Ovary (tissue), 9 donors: ENCODE data around the gene UXT. TPM values are rescaled to one million over a fixed set of nuclear protein-coding genes. Genes with fewer than 3 reads are reported as not detected.

Experiments
- DNase-seq, 5 donors: peaks; one replicate each; pipeline ENCODE4 v3.0.0-alpha.2; 2019 to 2020
- H3K27ac ChIP-seq, 2 donors: fragments of 200-600 bp; one replicate each; pipeline versions ENCODE4 v1.5.1 to v1.8.0; 2019 to 2022
- H3K27me3 ChIP-seq: fragments of 200-600 bp; one replicate; pipeline ENCODE4 v1.8.0; 2022
- H3K36me3 ChIP-seq: fragments of 200-600 bp; sonication (generic); one replicate; pipeline ENCODE4 v1.5.1; 2019
- H3K4me1 ChIP-seq: one replicate; pipeline ENCODE4 v1.8.1; 2013; ENCODE audit warnings: mild to moderate bottlenecking, moderate library complexity; ENCODE audit not compliant: insufficient read depth
- H3K4me3 ChIP-seq: fragments of 200-600 bp; sonication (generic); one replicate; pipeline ENCODE4 v1.5.1; 2017
- H3K9me3 ChIP-seq, 2 donors: fragments of 200-600 bp in 1 of 2; sonication (generic) in 1 of 2; one replicate each; pipeline versions ENCODE4 v1.5.1 to v1.8.1; 2013 to 2019; ENCODE audit warnings: mild to moderate bottlenecking in 1 of 2, moderate library complexity in 1 of 2
- CTCF ChIP-seq, 3 donors: fragments of 450-650 bp in 2 of 3; fragments of 200-600 bp in 1 of 3; IDR thresholded peaks; one replicate each; pipeline versions ENCODE4 v1.5.1 to v1.8.0; 2016 to 2022; ENCODE audit warnings: antibody characterized with exemption in 3 of 3, mild to moderate bottlenecking in 1 of 3
- EP300 ChIP-seq: sonication (generic); formaldehyde crosslinking; IDR thresholded peaks from one replicate; pipeline ENCODE4 v1.6.1; 2017; ENCODE audit warnings: antibody characterized with exemption
- POLR2A ChIP-seq: fragments of 450-650 bp; IDR thresholded peaks from one replicate; pipeline ENCODE4 v1.6.1; 2017; ENCODE audit warnings: antibody characterized with exemption, mild to moderate bottlenecking, moderate library complexity
- WGBS, 3 donors: extraction: QIAGEN DNeasy Blood & Tissue Kit in 1 of 3; methylation state at CpG; one replicate each; pipeline versions ENCODE4 v1.1.5 to v1.1.7; 2013 to 2017; 5-methylcytosine and 5-hydroxymethylcytosine counted together
- intact Hi-C, 4 donors: fragments of 100-400 bp; cut with DNase I; formaldehyde crosslinking; loops; one replicate each; pipeline versions ENCODE4 v1.11.0 to v1.15.1; 2022 to 2023
- polyA plus RNA-seq, 2 donors: library from polyadenylated mRNA; stranded (reverse); fragments of 200-250 nt in 1 of 2; fragments of 350-450 nt in 1 of 2; fragmentation: Illumina TruSeq in 1 of 2; extraction: RNeasy Lipid Tissue Mini Kit (QIAGEN cat#74804) in 1 of 2; gene quantifications; one replicate each; pipeline ENCODE4 v1.2.3, GENCODE V29; 2013 to 2014
- total RNA-seq, 7 donors: library from RNA; depleted of rRNA in 2 of 7; stranded (reverse); fragments of >200 nt in 2 of 7; fragmentation: NEBNext Ultra II Directional in 3 of 7; extraction: Animal tissue kit (Norgen Biotek cat#: 25700) in 3 of 7; gene quantifications; one replicate each; pipeline versions ENCODE4 v1.1.0 to v1.2.4, GENCODE V29; 2016 to 2023
- donor health status: DM: no; HTN: no; CAD: no; lungs with moderate emphysema.
- donor health status: DM: no; HTN: no; CAD: no.
- donor health status: Bipolar disorder and iron deficiency.
- donor health status: DM: yes; HTN: yes; CAD: no.
- donor health status: DM: no; HTN: no; CAD: no.
- donor health status: DM: yes; HTN: yes; CAD: no.

UXT gene
- total and polyA plus RNA-seq, 9 donors = 114 to 235 (median 151) TPM

DNA sequence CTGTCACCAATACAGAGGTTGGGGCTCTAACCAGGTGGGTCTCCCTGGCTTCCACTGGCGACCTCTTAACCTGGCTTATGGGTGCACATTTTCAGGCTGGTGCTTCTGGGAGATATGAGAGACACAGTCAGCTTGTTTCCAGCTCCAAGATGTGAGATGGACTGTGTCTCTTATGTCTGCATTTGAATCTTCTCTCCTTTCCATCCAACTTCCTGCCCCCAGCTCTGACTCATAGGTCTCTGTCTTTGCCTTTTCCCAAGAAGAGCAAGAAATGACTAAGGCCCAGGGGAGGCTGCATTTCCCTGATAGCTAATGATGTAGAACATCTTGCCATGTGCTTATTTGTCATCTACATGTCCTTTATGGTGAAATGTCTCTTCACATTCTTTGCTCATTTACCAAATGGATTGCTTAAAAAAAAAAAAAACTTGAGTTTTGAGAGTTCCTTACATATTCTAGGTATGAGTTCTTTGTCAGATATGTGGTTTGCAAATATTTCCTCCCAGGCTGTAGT is 3.2 kb upstream of the UXT start:
- H3K9me3 ChIP-seq = no peaks in the 10 kb centered on the region
- H3K36me3 ChIP-seq = no peaks in the 10 kb centered on the region
- 40 to 56% (median 43%) methylated on average over 1 of the region's 1 CpG for WGBS, 3 donors
- peak in 2 of 5 donors; percentile 32 to 58 for DNase-seq
- TF ChIP-seq CTCF (IDR thresholded peaks at IDR 0.05) (no peak), EP300 (no peak), POLR2A (no peak)
- H3K27ac ChIP-seq = no peak overlapping the region
- H3K27me3 ChIP-seq = no peaks in the 10 kb centered on the region
- intact Hi-C loops = no loop called here
- H3K4me3 ChIP-seq = no peak overlapping the region
- peaks cover 2% of the 10 kb centered on the region for H3K4me1 ChIP-seq

DNA sequence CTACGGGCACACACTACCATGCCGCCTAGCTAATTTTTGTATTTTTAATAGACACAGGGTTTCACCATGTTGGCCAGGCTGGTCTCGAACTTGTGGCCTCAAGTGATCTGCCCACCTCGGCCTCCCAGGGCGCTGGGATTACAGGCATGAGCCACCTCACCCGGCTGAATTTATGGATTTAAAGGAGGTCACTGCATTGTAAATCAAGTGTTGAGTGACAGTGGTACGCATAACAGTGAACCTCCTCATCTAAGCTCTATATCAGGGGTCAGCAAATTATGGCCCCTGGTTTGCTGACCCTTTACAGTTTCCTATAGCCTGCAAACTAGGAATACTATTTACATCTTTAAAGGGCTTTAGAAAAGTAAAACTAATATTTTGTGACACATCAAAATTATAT is 2.6 kb upstream of the UXT start:
- peaks cover 2% of the 10 kb centered on the region for H3K4me1 ChIP-seq
- no peak overlapping the region for H3K27ac ChIP-seq
- H3K9me3 ChIP-seq = no peaks in the 10 kb centered on the region
- DNase-seq = no peak
- no peaks in the 10 kb centered on the region for H3K27me3 ChIP-seq
- H3K36me3 ChIP-seq = no peaks in the 10 kb centered on the region
- TF ChIP-seq POLR2A (no peak), EP300 (no peak), CTCF (IDR thresholded peaks at IDR 0.05) (no peak)
- intact Hi-C loops = no loop called here
- WGBS, 3 donors = 76 to 82% (median 82%) methylated on average over 7 of the region's 7 CpGs
- H3K4me3 ChIP-seq = no peak overlapping the region

- H3K36me3 ChIP-seq = no peaks in the 10 kb centered on the region
- 49 to 53% (median 53%) methylated on average over 8 of the region's 8 CpGs for WGBS, 3 donors
- DNase-seq = no peak
- TF ChIP-seq EP300 (no peak), POLR2A (no peak), CTCF (IDR thresholded peaks at IDR 0.05) (no peak)
- H3K9me3 ChIP-seq = no peaks in the 10 kb centered on the region
- intact Hi-C loops = loop anchor here in 1 of 4 donors (2.0 kb wide), 1 partner anchor 425 kb away; no protein-coding TSS in a partner anchor
- peak overlapping the region; percentile 88 to 96 for H3K27ac ChIP-seq
- peaks cover 2% of the 10 kb centered on the region for H3K4me1 ChIP-seq
- no peaks in the 10 kb centered on the region for H3K27me3 ChIP-seq
- peak overlapping the region; percentile 60 for H3K4me3 ChIP-seq
Measured at GRCh38 chrX:47659421-47659726, 394 bp upstream of the UXT start.

- Histone ChIP-seq H3K36me3 (no peaks in the 10 kb centered on the region), H3K27me3 (no peaks in the 10 kb centered on the region), H3K4me3 (peak overlapping the region; percentile 60), H3K27ac (peak overlapping the region; percentile 88 to 96), H3K9me3 (no peaks in the 10 kb centered on the region), H3K4me1 (peaks cover 2% of the 10 kb centered on the region)
- intact Hi-C loops = loop anchor here in 1 of 4 donors (2.0 kb wide), 1 partner anchor 423 kb away; no protein-coding TSS in a partner anchor
- DNase-seq = no peak
- 33 to 50% (median 40%) methylated on average over 13 of the region's 13 CpGs for WGBS, 3 donors
- no peak for TF ChIP-seq EP300
- no peak for TF ChIP-seq POLR2A
- no peak for TF ChIP-seq CTCF (IDR thresholded peaks at IDR 0.05)
Measured at GRCh38 chrX:47658301-47658683, 688 bp downstream of the UXT start.
